ENCODE data around the gene ADAM22. TPM values are rescaled to one million over a fixed set of nuclear protein-coding genes. Genes with fewer than 3 reads are reported as not detected.

Gene ADAM22
- polyA plus RNA-seq, 2 of the 4 experiments (the other 2 are of a cell fraction) = 0.53 to 0.59 TPM

DNA sequence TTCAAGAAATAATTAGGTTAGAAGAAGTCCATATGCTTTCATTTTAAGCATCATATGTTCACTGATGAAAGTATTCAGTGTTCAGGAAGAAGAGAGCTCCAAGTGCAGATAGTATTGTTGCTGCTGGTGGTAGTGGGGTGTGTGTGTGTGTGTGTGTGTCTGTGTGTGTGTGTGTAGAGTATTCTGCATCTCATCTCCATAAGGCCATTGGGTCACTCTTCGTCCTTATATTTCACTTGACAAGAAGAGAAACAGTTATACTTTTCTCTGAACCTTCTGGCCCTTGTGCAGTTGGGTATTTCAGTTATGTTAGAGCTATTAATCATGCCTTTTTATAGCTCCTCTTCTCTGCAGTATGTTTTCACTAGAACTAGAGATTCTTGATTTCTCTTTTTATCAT is 26.2 kb downstream of the ADAM22 start:
- ATAC-seq (no peak), DNase-seq (ENCODE audit: low read depth in 1 of 2, low spot score in 1 of 2) (no peak)
- POLR2A ChIA-PET = no interaction called here

DNA sequence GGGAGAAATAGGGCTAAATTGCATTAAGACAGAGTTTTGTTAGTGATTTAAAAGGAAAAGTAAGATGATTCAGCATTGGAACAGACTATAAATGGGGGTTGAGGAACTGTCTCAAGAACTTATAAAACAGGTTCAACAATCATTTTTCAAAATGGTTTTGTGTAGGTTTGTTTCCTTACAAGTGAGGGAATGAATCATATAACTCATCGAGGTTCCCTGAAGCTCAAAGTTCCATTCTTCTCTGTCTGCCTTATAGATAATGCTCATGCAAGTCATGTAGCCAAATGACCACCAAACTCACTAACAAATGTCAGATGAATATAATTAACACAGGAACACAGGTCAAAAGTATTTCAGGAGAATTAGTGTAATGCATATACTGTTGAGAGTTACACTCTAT is 27.7 kb downstream of the ADAM22 start:
- H3K4me3 ChIP-seq = no peak overlapping the region
- no peak overlapping the region for H3K27ac ChIP-seq
- FAIRE-seq (no peak), DNase-seq (ENCODE audit: low read depth in 1 of 2, low spot score in 1 of 2) (no peak), ATAC-seq (no peak)
- ChIA-PET POLR2A (no interaction called here), CTCF (interaction anchor here (0.6 kb wide), 1 partner anchor 649 kb away, joined by 4 read pairs; no protein-coding TSS in a partner anchor)
- no peak for TF ChIP-seq HOXA7 (CRISPR knock-in tag; IDR thresholded peaks at IDR 0.05)
- no peak for TF ChIP-seq NR3C1 (IDR thresholded peaks at IDR 0.05)
- WGBS (ENCODE audit: missing lambda C conversion rate) = 3% methylated on average over 1 of the region's 1 CpG
- no peak overlapping the region for H3K4me2 ChIP-seq
- H3K4me1 ChIP-seq = no peaks in the 10 kb centered on the region
- H3K9me3 ChIP-seq = no peaks in the 10 kb centered on the region

More for the DNA sequence above, 26.2 kb downstream of the ADAM22 start:
- Histone ChIP-seq H3K9me3 (no peaks in the 10 kb centered on the region), H3K4me3 (no peak overlapping the region), H3K4me1 (no peaks in the 10 kb centered on the region), H3K4me2 (no peak overlapping the region), H3K27ac (no peak overlapping the region)
- TF ChIP-seq RCOR1 (IDR thresholded peaks at IDR 0.05; ENCODE audit: low read depth, low read length) (no peak), CTCF (IDR thresholded peaks at IDR 0.05) (no peak), ZFP36 (IDR thresholded peaks at IDR 0.05; ENCODE audit: borderline replicate concordance, partially characterized antibody) (no peak), RFX5 (IDR thresholded peaks at IDR 0.05) (no peak), ZC3H11A (IDR thresholded peaks at IDR 0.05) (no peak), FOSL2 (IDR thresholded peaks at IDR 0.05) (no peak), FOSL2 (CRISPR knock-in tag; IDR thresholded peaks at IDR 0.05) (no peak), EP300 (IDR thresholded peaks at IDR 0.05) (no peak), KDM1A (IDR thresholded peaks at IDR 0.05; ENCODE audit: low read depth) (no peak), FOSB (CRISPR knock-in tag; IDR thresholded peaks at IDR 0.05) (no peak), USF2 (IDR thresholded peaks at IDR 0.05) (no peak), HOXB5 (CRISPR knock-in tag; IDR thresholded peaks at IDR 0.05) (no peak)
- TF ChIP-seq, protein P1, sequence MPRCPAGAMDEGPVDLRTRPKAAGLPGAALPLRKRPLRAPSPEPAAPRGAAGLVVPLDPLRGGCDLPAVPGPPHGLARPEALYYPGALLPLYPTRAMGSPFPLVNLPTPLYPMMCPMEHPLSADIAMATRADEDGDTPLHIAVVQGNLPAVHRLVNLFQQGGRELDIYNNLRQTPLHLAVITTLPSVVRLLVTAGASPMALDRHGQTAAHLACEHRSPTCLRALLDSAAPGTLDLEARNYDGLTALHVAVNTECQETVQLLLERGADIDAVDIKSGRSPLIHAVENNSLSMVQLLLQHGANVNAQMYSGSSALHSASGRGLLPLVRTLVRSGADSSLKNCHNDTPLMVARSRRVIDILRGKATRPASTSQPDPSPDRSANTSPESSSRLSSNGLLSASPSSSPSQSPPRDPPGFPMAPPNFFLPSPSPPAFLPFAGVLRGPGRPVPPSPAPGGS (IDR thresholded peaks at IDR 0.05) = no peak
- CTCF ChIA-PET = no interaction called here
- WGBS (ENCODE audit: missing lambda C conversion rate) = 0% methylated on average over 1 of the region's 1 CpG
- FAIRE-seq = no peak

DNA sequence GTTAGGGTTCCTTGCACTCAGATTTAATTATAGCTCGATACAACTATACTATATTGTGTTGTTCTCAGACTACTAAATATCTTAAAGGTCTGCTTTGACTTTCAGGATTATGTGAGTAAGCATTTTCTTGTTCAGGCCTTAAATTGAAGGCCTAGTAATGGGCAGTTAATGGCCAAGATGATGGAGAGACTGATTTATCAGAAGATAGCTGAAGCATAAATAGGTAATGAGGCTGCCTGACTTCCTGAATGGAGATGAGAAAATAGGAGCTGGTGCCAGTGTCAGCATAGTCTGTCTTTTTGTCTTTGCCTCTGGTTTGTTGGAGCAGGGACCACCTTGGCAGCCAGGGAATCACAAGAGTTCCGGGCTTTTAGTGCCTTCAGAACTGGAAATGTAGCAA is 32.2 kb downstream of the ADAM22 start:
- TF ChIP-seq SREBF2 (IDR thresholded peaks at IDR 0.05) (no peak), JUNB (IDR thresholded peaks at IDR 0.05) (no peak), ZNF302 (CRISPR knock-in tag; IDR thresholded peaks at IDR 0.05) (no peak), ATOH8 (CRISPR knock-in tag; IDR thresholded peaks at IDR 0.05; ENCODE audit: low read depth) (no peak)
- H3K9me3 ChIP-seq = no peaks in the 10 kb centered on the region
- ATAC-seq (no peak), DNase-seq (ENCODE audit: low read depth in 1 of 2, low spot score in 1 of 2) (no peak), FAIRE-seq (no peak)
- no peak overlapping the region for H3K4me2 ChIP-seq
- no peaks in the 10 kb centered on the region for H3K4me1 ChIP-seq
- no peak overlapping the region for H3K27ac ChIP-seq
- POLR2A ChIA-PET = no interaction called here
- CTCF ChIA-PET = interaction anchor here (0.6 to 0.9 kb wide), 2 partner anchors 17 to 416 kb away, joined by 3 to 4 read pairs; no protein-coding TSS in a partner anchor
- no peak overlapping the region for H3K4me3 ChIP-seq
- 2% methylated on average over 2 of the region's 2 CpGs for WGBS (ENCODE audit: missing lambda C conversion rate)

All from A549 (cell line).